Heart left ventricle (tissue), 16 donors: ENCODE data around the gene ADAM22. TPM values are rescaled to one million over a fixed set of nuclear protein-coding genes. Genes with fewer than 3 reads are reported as not detected.
A peak's percentile ranks its signal among the peaks of the same experiment; 100 is the strongest.

Source experiments
- ATAC-seq, 4 donors: fragments of 200-7000 bp; cut with Tn5 transposase; one replicate each; pipeline ENCODE4 v1.9.1; 2020 to 2022; ENCODE audit warnings: moderate library complexity in 4 of 4, mild to moderate bottlenecking in 3 of 4, moderate number of reproducible peaks in 1 of 4
- DNase-seq, 5 donors: peaks; one replicate each; pipeline ENCODE4 v3.0.0-alpha.2; 2020
- H3K27ac ChIP-seq, 12 donors: fragments of 200-600 bp; sonication (generic) in 4 of 12; one replicate each; pipeline versions ENCODE4 v1.5.0 to v1.8.0; 2016 to 2022; ENCODE audit warnings: mild to moderate bottlenecking in 2 of 12
- H3K27me3 ChIP-seq, 9 donors: fragments of 200-600 bp; sonication (generic) in 2 of 9; one replicate each; pipeline versions ENCODE4 v1.5.1 to v1.8.0; 2016 to 2022; ENCODE audit warnings: mild to moderate bottlenecking in 3 of 9
- H3K36me3 ChIP-seq, 9 donors: fragments of 200-600 bp; sonication (generic) in 2 of 9; one replicate each; pipeline versions ENCODE4 v1.5.0 to v1.8.0; 2018 to 2022; ENCODE audit warnings: mild to moderate bottlenecking in 2 of 9
- H3K4me1 ChIP-seq, 12 donors: fragments of 200-600 bp; sonication (generic) in 4 of 12; one replicate each; pipeline versions ENCODE4 v1.5.0 to v1.8.0; 2016 to 2022; ENCODE audit warnings: mild to moderate bottlenecking in 3 of 12
- H3K4me3 ChIP-seq, 12 donors: fragments of 200-600 bp; sonication (generic) in 4 of 12; one replicate each; pipeline versions ENCODE4 v1.5.0 to v1.8.0; 2017 to 2022; ENCODE audit warnings: mild to moderate bottlenecking in 9 of 12, moderate library complexity in 4 of 12
- H3K9me3 ChIP-seq, 12 donors: fragments of 200-600 bp; sonication (generic) in 4 of 12; one replicate each; pipeline versions ENCODE4 v1.5.0 to v1.8.0; 2016 to 2022; ENCODE audit warnings: mild to moderate bottlenecking in 1 of 12
- POLR2A ChIP-seq, 2 donors: fragments of 450-650 bp; IDR thresholded peaks; one replicate each; pipeline ENCODE4 v1.6.1; 2017; ENCODE audit warnings: antibody characterized with exemption in 2 of 2, mild to moderate bottlenecking in 2 of 2, moderate library complexity in 2 of 2
- WGBS, 4 donors: extraction: QIAGEN DNeasy Blood & Tissue Kit in 2 of 4; methylation state at CpG; one replicate each; pipeline versions ENCODE4 v1.1.5 to v1.1.7; 2013 to 2018; 5-methylcytosine and 5-hydroxymethylcytosine counted together
- intact Hi-C, 10 donors: fragments of 100-400 bp; cut with DNase I; formaldehyde crosslinking; loops; one replicate each; pipeline versions ENCODE4 v1.11.1 to v1.14.2; 2022
- polyA plus RNA-seq, 2 donors: library from polyadenylated mRNA; stranded (reverse); fragments of 200-250 nt; gene quantifications; one replicate each; pipeline ENCODE4 v1.2.3, GENCODE V29; 2013
- total RNA-seq, 9 donors: library from RNA; depleted of rRNA in 2 of 9; stranded (reverse); fragments of >200 nt in 2 of 9; fragmentation: NEBNext Ultra II Directional in 3 of 9; extraction: Animal tissue kit (Norgen Biotek cat#: 25700) in 3 of 9; gene quantifications; one replicate each; pipeline versions ENCODE4 v1.1.0 to v1.2.4, GENCODE V29; 2016 to 2023
- TF ChIP-seq, protein P1 (sequence below), 12 donors: fragments of 200-600 bp; sonication (generic) in 4 of 12; IDR thresholded peaks; one replicate each; pipeline versions ENCODE4 v1.5.0 to v1.8.0; 2018 to 2022; ENCODE audit warnings: antibody characterized with exemption in 12 of 12, mild to moderate bottlenecking in 5 of 12
- donor health status: ischemic (EF 13 %, LVEDD 7.1; RV severe dilation, severe dysfunction).
- donor health status: healthy with polysubstance abuse.
- donor health status: DM: no; HTN: yes; CAD: no.
- donor health status: DM: no; HTN: no; CAD: no.
- donor health status: ischemic (EF 25% LVEDD 6.9; RV normal size, moderate dysfunction).
- donor health status: ischemic (EF 25% LVEDD 5.7; RV mildly dilated, moderate dysfunction).
- donor health status: healthy.
- donor health status: DM: yes; HTN: yes; CAD: no.
- donor health status: ischemic (EF 35%, LVEDD 5.7; RV mildly dilated, moderate dysfunction).
- donor health status: nonischemic (EF 11% LVEDD 7.7; RV severe dilation, severe dysfunction).
- donor health status: DM: yes; HTN: yes; CAD: no.
- donor health status: PGD.
- donor health status: ischemic (EF 29% LVEDD 5.4; RV normal size, mild dysfunction).
- donor health status: nonischemic (EF 23%, LVEDD 6.1; RV moderate dilation, normal function).

The ADAM22 gene
- total and polyA plus RNA-seq, 11 donors: 0.27 to 3.4 (median 1.1) TPM

DNA sequence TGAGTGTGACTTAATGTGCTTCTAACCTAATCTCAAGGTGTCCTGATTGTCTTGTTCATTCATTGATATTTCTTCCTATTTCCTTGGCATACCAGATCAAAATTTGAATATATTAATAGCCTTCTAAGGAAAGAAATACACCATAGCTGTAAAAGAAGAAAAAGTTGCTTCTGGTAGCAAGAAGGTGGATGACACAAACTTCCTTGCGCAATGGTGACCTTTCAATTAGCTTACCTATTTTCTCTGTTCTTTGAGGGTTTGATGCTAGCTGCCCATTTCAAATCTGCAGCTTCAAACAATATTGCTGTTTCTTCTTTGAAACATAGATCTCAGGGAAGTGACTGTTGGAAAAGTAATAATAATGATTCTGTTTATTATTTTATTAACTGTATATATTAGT is 108.8 kb downstream of the ADAM22 start:
- H3K4me1 ChIP-seq: peaks cover 0 to 17% (median 8%) of the 10 kb centered on the region in 12 donors
- intact Hi-C loops: loop anchor here in 2 of 10 donors (5.0 to 10.0 kb wide), 2 partner anchors 62 to 106 kb away; no protein-coding TSS in a partner anchor
- H3K4me3 ChIP-seq: peak overlapping the region in 1 of 12 donors; percentile 30
- no peak for TF ChIP-seq POLR2A (IDR thresholded peaks at IDR 0.05)
- TF ChIP-seq, protein P1, sequence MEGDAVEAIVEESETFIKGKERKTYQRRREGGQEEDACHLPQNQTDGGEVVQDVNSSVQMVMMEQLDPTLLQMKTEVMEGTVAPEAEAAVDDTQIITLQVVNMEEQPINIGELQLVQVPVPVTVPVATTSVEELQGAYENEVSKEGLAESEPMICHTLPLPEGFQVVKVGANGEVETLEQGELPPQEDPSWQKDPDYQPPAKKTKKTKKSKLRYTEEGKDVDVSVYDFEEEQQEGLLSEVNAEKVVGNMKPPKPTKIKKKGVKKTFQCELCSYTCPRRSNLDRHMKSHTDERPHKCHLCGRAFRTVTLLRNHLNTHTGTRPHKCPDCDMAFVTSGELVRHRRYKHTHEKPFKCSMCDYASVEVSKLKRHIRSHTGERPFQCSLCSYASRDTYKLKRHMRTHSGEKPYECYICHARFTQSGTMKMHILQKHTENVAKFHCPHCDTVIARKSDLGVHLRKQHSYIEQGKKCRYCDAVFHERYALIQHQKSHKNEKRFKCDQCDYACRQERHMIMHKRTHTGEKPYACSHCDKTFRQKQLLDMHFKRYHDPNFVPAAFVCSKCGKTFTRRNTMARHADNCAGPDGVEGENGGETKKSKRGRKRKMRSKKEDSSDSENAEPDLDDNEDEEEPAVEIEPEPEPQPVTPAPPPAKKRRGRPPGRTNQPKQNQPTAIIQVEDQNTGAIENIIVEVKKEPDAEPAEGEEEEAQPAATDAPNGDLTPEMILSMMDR (IDR thresholded peaks at IDR 0.05): no peak
- no peaks in the 10 kb centered on the region for H3K27me3 ChIP-seq
- WGBS, 4 donors: 97 to 100% (median 99%) methylated on average over 1 of the region's 1 CpG
- no peak for DNase-seq
- H3K27ac ChIP-seq: no peak overlapping the region
- no peaks in the 10 kb centered on the region for H3K36me3 ChIP-seq
- H3K9me3 ChIP-seq: no peaks in the 10 kb centered on the region
- ATAC-seq: no peak

DNA sequence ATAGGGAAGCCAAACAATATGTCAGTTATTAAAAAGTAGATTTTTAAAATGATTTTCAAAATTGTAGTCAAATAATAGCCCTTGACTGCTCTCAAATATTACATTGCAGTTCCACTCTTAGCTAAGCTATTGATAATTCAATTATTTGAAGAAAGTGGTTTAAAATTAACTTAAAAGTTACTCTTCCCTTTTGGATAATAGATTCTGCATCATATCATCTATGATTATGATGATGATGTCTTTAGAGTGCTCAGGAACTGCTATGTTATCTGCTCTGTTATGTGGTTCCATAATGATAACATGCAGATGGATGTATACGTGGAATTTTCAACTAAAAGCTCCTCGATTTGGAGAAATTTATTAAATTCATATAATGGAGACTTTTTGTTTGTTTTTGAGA is 110.0 kb downstream of the ADAM22 start:
- intact Hi-C loops: loop anchor here in 2 of 10 donors (5.0 to 10.0 kb wide), 2 partner anchors 61 to 107 kb away; no protein-coding TSS in a partner anchor
- ATAC-seq (no peak), DNase-seq (no peak)
- H3K4me1 ChIP-seq: peaks cover 0 to 17% (median 8%) of the 10 kb centered on the region in 12 donors
- WGBS, 4 donors: 87 to 95% (median 92%) methylated on average over 2 of the region's 2 CpGs
- no peak for TF ChIP-seq POLR2A (IDR thresholded peaks at IDR 0.05)
- TF ChIP-seq, protein P1 (IDR thresholded peaks at IDR 0.05): no peak
- H3K27me3 ChIP-seq: no peaks in the 10 kb centered on the region
- H3K4me3 ChIP-seq: no peak overlapping the region
- H3K9me3 ChIP-seq: no peaks in the 10 kb centered on the region
- no peak overlapping the region for H3K27ac ChIP-seq
- no peaks in the 10 kb centered on the region for H3K36me3 ChIP-seq

DNA sequence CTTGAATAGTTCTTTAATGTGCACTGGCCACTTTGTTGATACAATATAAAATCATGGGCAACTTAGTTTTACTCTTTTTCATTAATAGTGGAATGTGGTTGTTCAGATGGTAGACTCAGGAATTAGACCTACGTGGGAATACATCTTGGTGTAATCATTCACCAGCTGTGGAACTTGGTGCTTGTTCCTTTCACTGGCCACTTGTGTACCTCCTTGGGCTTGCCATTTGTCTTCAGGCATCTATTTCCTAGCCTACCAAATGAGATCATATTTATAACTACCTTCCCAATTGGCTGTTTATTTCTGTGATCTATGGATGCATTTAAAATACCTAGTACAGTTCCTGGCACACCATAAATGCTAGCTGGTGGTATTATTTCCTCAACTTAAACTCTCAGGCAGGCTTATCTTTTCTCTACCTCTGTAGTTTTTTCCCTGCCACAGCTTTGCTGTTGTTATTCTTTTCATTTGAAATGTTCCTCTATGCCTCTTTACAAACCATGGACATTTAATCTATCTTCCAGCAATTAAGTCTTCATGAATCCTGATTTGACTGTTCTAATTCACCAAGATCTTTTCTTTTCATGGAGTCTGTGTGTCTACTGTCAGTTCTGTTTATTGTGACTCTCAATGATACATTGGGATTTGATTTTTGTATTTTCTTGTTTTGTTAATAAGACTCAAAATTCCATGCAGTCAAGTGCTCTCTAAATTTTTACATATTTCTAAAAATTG is 113.0 kb downstream of the ADAM22 start:
- H3K4me1 ChIP-seq: peaks cover 0 to 14% (median 8%) of the 10 kb centered on the region in 12 donors
- no peaks in the 10 kb centered on the region for H3K36me3 ChIP-seq
- intact Hi-C loops: loop anchor here in 2 of 10 donors (2.0 to 10.0 kb wide), 2 partner anchors 18 to 58 kb away; no protein-coding TSS in a partner anchor
- TF ChIP-seq, protein P1 (IDR thresholded peaks at IDR 0.05): no peak
- no peak for TF ChIP-seq POLR2A (IDR thresholded peaks at IDR 0.05)
- H3K27ac ChIP-seq: peak overlapping the region in 4 of 12 donors; percentile 33 to 56 (median 45)
- no peak for ATAC-seq
- 68 to 85% (median 76%) methylated on average over 1 of the region's 1 CpG for WGBS, 4 donors
- no peaks in the 10 kb centered on the region for H3K9me3 ChIP-seq
- no peak overlapping the region for H3K4me3 ChIP-seq
- H3K27me3 ChIP-seq: no peaks in the 10 kb centered on the region
- no peak for DNase-seq

DNA sequence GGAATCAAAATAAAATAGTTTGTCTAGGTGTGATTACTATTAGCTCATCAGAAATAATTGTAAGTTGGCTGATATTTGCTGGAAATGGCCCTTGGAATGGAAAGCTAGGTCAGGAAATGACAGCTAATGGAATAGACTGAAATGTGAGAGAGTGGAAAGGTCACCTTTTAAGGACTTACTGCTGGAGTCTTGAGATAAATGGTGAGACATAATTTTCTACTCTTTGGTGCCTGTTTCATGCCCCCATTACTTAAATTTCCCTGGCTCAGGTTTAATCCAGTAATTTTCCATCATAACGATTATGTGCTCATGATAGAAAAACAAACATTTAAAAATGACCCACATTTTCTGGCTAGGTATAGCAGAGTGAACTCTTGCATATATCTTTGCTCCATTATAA is 123.6 kb downstream of the ADAM22 start:
- TF ChIP-seq POLR2A (IDR thresholded peaks at IDR 0.05): no peak
- TF ChIP-seq, protein P1 (IDR thresholded peaks at IDR 0.05): no peak
- Histone ChIP-seq H3K4me3 (no peak overlapping the region), H3K27ac (no peak overlapping the region), H3K36me3 (no peaks in the 10 kb centered on the region), H3K27me3 (no peaks in the 10 kb centered on the region), H3K9me3 (no peaks in the 10 kb centered on the region), H3K4me1 (peaks cover 0 to 15% (median 0%) of the 10 kb centered on the region in 12 donors)
- DNase-seq (no peak), ATAC-seq (no peak)
- intact Hi-C loops: no loop called here
- WGBS, 4 donors: 60 to 81% (median 71%) methylated on average over 1 of the region's 1 CpG
